GM10847 (cell line): ENCODE measurements around the gene VAV2.

Source experiments
- POLR2A ChIP-seq: IDR thresholded peaks from 2 replicates; pipeline ENCODE4 v1.6.1; 2011; ENCODE audit not compliant: insufficient read length; ENCODE audit errors: extremely low read depth

VAV2 gene

DNA sequence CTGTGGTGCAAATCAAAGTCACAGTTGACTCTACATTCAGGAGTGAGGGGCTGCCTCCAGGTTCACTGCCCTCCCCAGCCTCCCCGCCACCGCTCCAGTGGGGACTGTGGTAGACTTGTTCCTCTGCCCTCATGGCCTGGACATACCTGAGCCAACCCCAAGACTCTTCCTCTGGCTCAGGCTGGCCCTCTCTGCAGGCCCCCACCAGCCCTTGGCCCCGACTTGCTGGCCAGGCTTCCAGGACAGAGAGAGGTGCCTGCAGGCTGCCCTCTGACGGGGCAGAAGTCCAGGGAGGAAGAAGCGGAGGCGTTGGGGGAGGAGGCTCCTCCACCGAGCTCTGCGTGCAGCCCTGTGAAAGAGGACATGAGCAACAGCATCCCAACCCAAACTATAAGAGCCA lies 251.2 kb downstream of the VAV2 start:
- no peak for TF ChIP-seq POLR2A

DNA sequence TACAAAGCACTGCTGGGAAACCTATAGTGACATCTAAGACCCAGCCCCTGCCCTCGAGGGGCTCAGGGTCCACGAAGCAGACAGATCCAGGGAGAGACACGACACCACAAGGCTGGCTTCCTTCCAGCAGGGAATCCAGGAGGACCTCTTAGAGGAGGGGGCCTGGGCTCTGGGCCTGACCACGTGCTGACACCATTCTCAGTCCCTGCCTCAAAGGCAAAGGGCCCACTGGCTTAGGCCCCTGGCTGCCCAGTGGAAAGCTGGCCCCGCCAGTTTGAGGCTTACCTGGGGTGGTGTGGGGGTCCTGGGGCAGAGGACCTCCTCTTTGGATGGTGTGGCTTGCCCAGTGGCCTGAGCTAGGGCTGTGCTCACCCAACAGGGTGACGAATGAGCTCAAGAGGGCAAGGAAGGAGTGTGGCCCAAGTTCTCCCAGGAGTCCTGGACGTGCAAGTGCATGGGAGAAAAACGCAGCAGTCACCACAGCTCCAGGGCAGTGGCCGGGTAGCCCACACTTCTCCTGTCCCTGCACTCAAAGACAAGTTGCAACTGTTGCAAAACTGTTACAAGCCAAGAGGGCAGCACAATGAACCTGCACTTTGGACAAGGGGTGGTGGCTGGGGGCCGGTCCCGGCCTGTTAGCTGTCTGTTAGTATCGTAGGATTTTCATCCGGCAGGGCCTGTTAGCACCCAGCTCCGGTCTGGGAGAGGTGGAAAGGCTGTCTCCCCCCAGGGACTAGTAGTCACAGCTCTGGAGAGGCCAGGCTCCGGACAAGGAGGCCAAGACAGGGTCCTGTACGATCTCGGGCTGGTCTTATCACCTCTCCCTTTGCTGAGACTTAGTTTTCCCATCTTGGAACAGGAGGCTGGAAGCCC lies 252.5 kb downstream of the VAV2 start:
- no peak for TF ChIP-seq POLR2A

DNA sequence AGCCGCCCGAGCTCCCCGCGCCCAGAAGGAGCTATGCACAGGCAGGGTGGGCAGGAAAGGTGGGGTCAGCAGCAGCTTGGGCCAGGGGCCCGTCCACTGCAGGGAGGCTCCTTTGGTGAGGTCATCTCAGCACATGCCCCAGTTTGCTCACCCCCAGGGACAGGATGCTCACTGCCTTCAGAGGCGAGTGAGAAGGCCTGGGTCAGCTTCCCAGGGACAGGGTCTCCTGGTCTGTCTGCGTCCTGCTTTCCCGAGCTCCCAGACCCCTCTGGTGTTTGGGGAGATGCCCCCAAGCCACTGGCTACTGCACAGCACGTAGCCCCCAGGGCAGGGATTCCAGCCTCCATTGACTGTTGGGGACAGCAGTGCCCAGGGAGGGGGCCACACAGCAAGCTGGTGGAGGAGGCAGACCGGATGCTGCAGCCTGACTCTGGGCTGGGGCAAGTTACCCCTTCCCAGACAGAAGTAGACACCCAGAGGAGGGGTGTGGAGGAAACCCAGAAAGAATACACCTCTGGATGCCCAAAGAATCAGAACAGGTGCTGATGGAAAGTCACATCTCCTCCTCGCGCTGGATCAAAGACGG lies 253.4 kb downstream of the VAV2 start:
- TF ChIP-seq POLR2A: no peak

DNA sequence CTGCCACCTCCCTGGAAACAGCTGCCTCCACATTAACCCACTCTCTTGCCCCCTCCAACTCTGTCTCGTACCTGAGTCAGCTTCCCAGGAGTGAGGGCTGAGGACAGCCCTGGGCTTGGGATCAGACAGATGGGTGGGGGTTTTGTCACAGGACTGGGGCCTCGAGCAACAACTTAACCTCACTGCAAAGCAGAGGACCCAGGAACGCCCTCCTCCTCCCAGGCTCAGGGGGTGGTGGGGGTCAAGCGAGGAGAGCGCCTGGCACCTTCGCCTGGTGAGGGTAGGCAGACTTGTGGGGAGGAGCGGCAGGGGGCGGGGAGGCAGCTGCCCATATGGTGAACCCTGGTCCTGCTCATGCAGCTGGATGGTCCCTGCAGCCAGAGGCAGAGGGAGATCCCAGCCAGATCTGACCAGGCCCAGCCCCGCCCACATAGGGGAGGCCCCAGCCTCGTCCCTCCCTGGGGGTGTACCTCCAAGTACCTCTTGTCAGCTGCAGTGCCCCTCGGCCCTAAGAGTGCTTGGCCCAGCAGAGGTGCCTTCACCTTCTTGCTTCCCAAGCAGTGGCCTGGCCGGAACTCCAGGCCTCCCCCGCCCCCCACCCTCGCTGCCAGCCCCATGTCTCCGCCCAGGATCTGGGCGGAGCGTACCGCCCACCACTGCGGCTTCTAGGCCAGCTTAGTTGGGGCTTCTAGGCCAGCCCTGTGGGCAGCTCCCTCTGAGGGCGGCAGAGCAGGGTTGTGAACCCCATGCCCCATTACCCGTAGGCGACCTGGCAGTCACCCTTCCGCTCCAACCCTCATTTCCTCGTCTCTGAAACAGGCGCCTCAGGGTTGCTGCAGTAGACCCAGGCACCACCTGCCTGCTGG lies 254.1 kb downstream of the VAV2 start, which contains the start of gene SARDH:
SARDH (minus strand) TSS at position 579 of the 866 bp plus-strand sequence. CDS start 4,179 bp downstream, outside the sequence.
- no peak for TF ChIP-seq POLR2A

DNA sequence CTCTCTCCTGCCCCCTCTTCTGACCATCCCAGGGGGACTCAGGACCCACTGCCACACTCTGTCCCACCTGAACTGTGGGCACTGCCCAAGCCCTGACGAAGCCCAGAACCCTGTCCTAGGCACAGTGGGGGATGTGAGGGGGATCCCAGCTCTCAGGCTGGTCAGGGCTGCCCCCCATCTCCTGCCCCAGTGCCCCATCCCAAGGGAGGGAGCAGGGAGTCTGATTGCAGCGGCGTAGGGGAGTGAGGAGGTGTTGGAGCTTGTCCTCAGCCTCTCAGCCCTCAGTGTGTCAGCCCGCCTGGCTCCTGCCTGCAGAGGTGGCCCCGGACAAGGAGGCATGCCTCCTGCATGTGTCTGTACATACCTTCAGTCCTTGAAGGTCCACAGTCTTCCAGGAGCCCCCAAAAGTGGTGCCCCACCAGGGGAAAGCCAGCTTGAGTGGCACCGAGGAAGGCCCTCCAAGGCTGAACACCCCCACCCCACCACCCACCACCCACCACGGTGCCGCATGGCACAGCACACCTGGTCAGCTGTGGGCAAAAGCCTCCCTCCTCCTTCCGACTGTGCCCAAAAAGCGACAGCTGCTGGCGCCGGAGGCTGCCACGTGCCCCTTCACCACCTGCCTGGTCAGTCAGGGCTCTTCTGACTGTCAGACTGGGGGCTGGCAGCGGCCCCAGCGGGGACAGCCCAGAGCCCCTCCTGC lies 254.9 kb downstream of the VAV2 start:
- no peak for TF ChIP-seq POLR2A

DNA sequence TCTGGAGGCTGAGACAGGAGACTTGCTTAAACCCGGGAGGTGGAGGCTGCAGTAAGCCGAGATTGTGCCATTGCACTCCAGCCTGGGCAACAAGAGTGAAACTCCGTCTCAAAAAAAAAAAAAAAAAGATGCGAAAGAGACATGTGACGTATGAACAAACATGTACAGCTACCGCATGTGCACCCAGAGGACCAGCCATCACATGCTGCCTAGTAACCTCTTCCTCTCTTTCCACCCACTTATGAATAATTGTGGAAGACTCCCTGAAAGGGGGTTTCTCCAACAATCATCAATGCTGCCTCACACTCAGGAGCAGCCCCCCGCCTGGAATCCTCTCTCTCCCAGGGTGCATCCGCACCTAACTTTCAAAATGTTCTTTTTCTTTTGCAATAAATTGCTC lies 256.2 kb downstream of the VAV2 start:
- TF ChIP-seq POLR2A: no peak

DNA sequence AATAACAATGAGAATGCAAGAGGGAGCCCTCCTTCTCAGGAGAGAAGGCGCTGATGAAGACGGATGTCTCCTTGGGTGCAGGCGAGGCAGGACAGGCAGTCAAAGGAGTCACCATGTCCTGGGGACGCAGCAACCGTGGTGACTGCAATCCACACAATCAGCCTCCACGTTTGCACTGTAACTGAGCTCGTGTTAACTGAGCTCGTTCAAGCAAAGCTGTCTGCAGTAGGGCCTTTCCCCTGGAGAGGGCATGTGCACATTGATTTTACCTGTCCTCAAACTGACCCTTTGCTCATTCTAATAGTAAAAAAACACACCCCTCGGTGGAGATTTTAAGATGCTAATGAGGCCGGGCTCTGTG lies 256.7 kb downstream of the VAV2 start:
- TF ChIP-seq POLR2A: no peak

DNA sequence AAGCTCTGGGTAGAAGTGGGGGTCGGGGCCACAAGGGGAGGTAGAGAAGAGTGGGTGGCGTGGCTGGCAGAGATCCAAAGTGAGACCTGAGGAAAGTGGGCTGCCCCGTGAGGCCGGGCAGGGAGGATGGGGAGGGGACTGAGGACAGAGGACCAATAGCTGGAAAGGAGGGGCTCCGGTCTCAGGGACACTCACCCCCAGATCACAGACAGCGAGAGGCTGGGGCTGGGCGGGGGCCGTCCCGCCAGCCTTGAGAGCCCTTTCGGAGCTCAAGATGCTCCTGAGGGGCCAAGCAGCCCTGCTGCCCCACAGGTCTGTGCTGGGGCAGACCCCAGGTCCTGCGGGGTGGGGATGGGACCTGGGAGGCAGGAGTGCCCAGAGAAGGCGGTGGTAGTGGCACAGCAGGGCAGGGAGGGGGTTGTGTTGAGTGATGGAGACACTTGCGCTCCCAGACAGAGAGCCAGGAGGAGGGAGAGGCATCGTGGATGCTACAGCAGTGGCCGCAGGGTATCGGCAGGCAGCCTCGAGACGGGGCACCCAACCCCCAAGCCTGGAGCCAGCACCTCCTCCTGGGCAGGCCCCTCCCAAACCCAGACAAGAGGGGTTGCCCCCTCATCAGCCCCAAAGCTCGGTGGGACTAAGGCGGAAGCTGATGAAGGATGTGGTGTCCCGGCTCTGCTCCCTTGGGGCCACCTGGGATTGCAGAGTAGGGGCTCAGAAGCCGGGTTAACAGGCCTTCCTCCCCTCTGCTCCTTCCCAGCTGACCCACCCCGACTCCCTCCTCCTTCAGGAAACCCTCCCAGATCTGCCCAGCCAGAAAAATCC lies 257.3 kb downstream of the VAV2 start:
- no peak for TF ChIP-seq POLR2A

DNA sequence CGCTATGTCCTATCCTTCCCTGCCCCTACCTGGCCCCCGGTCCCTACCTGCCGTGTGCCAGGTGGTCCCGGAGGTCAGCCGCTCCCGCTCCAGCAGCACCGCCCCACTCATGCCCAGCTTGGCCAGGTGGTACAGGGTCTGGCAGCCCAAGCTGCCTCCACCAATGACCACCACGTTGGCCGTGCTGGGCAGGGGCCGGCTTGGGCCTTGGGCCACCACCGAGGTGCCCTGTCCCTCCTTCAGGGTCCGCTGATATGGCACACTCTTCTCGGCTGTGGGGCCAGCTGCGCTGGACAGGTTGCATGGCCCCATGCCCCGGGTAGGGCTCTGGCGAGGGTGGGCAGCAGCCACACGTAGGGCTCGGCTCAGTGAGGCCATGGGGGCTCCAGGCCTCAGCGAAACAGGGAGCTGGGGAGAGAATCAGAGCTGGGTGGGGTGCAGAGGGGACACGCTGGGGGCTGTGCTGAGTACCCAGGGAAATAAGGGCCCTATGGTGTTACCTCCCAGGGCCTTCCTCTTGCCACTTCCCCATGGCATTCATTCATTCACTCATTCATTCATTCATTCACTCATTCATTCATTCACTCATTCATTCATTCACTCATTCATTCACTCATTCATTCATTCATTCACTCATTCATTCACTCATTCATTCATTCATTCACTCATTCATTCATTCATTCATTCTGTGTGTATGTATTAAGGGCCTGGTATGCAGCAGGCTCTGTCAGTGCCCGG lies 258.2 kb downstream of the VAV2 start:
- TF ChIP-seq POLR2A: no peak

DNA sequence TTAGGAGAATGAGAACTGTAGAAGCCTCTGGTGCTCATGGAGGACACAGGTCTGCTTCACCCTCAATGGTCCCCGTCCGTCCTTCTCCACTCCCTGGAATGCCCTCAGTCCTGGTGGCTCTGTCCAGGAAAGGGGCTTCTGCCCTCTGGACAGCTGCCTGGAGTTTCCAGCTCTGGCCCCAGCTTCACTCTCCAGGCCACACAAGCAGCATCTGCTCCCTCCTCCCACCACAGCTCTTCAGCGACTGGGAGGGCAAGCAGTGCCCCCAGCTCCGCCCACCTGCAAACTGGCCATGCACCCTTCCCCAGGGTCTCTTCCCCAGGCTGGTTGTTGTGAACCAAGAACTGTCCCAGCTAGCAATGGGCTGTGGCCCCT lies 258.7 kb downstream of the VAV2 start:
- TF ChIP-seq POLR2A: no peak

DNA sequence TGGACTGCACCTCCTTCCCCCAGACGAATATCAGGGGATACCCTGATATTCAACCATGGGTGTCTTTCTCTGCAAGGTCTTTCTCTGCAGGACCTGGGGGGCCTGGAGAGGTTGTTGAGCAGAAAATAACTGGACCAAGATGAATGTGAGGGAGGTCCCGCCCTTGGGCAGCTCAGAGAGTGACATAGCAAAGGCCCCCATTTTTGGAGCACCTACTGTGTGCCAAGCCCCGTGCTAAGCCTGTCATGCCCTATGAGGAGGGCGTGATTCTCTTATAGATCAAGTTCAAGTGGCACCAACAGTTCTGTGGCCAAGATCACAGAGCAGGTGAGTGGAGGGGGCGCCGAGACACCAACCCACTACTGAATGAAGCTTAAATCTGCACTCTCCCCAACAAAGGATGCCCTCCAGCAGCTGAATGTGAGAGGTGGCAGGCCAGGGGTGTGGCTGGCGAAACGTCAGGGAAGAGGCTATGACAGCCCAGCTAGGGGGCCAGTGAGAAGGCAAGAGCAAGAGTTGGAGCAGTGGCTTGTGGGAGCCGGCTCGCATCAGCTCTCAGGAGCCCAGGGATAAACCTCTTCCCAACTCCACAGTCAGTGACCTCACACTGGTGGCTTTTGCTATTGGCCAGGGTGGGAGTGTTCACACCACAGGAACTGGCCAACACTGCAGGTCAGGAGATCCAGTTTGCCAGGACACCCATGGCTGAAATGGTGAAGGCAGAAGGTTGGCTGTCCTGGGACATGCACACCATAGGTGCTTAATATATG lies 259.3 kb downstream of the VAV2 start:
- no peak for TF ChIP-seq POLR2A

DNA sequence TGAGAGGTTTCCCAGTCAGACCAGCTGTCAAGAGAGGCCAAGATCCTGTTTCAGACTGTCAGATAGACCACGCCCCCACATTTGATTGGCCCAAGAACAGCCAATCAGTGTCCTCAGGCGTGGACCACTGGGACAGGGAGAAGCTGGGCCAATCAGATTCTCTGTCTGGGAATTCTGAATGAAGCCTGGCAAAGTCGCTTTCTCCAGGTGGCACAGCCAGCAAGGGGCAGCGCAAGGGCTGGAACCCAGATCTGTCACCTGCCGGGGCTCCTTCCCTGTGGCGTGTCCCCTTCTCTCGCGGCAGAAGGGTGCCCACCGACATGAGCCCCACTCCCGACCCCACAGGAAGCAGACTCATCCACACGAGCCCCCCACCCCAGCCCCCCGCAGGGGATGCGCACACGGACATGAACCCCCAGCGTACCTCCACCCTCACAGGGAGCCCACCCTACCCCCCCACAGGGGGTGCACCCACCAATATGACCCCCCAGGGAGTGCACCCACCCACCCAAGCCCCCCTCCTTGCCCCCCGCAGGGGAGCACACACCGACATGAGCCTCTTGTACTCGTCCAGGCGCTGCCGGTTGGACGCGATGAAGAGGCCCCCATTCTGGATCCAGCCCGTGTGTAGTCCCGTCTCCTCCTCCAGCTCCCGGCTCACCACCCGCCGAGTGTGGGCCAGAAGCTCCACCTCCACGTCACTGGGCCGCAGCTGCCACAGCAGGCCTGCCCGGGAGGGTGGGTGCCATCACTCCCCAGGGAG lies 260.1 kb downstream of the VAV2 start:
- no peak for TF ChIP-seq POLR2A
